IMR-90 (cell line): ENCODE measurements around the gene ELF2.

Experiments
- CEBPB ChIP-seq: IDR thresholded peaks from 2 replicates; pipeline ENCODE4 v1.6.1; 2012; ENCODE audit warnings: low read depth, low read length, improper control_type of control experiment
- POLR2A ChIP-seq: IDR thresholded peaks from 2 replicates; pipeline ENCODE4 v1.6.1; 2012; ENCODE audit warnings: mild to moderate bottlenecking, low read depth, low read length
- RAD21 ChIP-seq: IDR thresholded peaks from 2 replicates; pipeline ENCODE4 v1.6.1; 2012; ENCODE audit warnings: low read length, improper control_type of control experiment
- RCOR1 ChIP-seq: IDR thresholded peaks from 2 replicates; pipeline ENCODE4 v1.6.1; 2012; ENCODE audit warnings: mild to moderate bottlenecking, low read length, improper control_type of control experiment; ENCODE audit not compliant: insufficient replicate concordance
- SMC3 ChIP-seq: fragments of 150-350 bp; IDR thresholded peaks from 2 replicates; pipeline ENCODE4 v1.6.1; 2016; ENCODE audit warnings: low read depth, mild to moderate bottlenecking, antibody characterized with exemption, low read length, moderate library complexity
- TF ChIP-seq, protein P1 (sequence below): conservative IDR thresholded peaks from 2 replicates; pipeline ENCODE4 v1.5.1; 2012; ENCODE audit warnings: mild to moderate bottlenecking, low read depth, low read length, improper control_type of control experiment

DNA sequence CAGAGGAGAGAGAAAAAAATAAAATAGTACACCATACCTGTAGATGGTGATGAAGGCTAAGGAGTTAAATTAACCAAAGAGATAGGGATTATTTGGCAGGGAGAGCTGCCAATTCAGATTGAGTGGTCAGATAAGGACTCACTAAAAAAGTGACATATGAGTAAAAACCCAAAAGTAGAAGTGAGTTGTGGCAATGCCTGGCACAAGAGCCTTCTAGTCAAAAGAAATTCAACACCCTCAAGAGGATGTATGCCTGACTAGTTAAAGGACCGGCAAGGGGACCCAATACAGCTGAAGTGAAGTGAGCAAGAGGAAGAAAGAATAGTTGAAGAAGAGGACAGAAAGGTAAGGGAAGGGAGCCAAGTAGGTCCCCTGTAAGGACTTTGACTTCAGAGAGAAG is 34.9 kb downstream of the ELF2 start:
- TF ChIP-seq, protein P1, sequence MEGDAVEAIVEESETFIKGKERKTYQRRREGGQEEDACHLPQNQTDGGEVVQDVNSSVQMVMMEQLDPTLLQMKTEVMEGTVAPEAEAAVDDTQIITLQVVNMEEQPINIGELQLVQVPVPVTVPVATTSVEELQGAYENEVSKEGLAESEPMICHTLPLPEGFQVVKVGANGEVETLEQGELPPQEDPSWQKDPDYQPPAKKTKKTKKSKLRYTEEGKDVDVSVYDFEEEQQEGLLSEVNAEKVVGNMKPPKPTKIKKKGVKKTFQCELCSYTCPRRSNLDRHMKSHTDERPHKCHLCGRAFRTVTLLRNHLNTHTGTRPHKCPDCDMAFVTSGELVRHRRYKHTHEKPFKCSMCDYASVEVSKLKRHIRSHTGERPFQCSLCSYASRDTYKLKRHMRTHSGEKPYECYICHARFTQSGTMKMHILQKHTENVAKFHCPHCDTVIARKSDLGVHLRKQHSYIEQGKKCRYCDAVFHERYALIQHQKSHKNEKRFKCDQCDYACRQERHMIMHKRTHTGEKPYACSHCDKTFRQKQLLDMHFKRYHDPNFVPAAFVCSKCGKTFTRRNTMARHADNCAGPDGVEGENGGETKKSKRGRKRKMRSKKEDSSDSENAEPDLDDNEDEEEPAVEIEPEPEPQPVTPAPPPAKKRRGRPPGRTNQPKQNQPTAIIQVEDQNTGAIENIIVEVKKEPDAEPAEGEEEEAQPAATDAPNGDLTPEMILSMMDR, result no peak
- no peak for TF ChIP-seq SMC3
- no peak for TF ChIP-seq CEBPB
- TF ChIP-seq RAD21, result no peak
- TF ChIP-seq RCOR1, result no peak
- no peak for TF ChIP-seq POLR2A
